ENCODE measurements around the gene DLX3.

GRCh38 chr17:49997773-49998703 is 3.0 kb upstream of the DLX3 start:
- peak; percentile 95 for TF ChIP-seq CTCF (conservative IDR thresholded peaks at IDR 0.05; ENCODE audit: low read depth, low read length)
- TF ChIP-seq EZH2 (IDR thresholded peaks at IDR 0.05; ENCODE audit: borderline replicate concordance, low read depth, low read length, poor library complexity, severe bottlenecking) = no peak

Measured in A673 (cell line).